Keratinocyte (primary cell): ENCODE measurements around the gene KRTAP10-7. TPM values are rescaled to one million over a fixed set of nuclear protein-coding genes. Genes with fewer than 3 reads are reported as not detected.

Experiments used
- DNase-seq: peaks from one replicate; pipeline ENCODE4 v3.0.0-alpha.2; 2011; ENCODE audit warnings: low read depth, missing footprints, low spot score
- FAIRE-seq: peaks from 2 replicates; lab custom pipeline; 2011; peaks lifted over from hg19 to GRCh38; lab: Jason Lieb, UNC
- H2AFZ ChIP-seq: 2 replicates; pipeline ENCODE4 v1.6.0; 2012; ENCODE audit warnings: low read length, control low read depth, inconsistent platforms; ENCODE audit not compliant: control insufficient read depth
- H3K27ac ChIP-seq: 2 replicates; pipeline ENCODE4 v1.5.1; 2011; ENCODE audit warnings: low read length; ENCODE audit not compliant: control insufficient read depth, insufficient read depth
- H3K27me3 ChIP-seq: 3 replicates; pipeline ENCODE4 v1.6.0; 2011; ENCODE audit warnings: low read length; ENCODE audit not compliant: control insufficient read depth, insufficient read depth; ENCODE audit errors: extremely low read depth
- H3K36me3 ChIP-seq, 2 experiments: 2 replicates in 1 of 2; 3 replicates in 1 of 2; pipeline ENCODE4 v1.5.1; 2011; ENCODE audit warnings: low read length in 2 of 2, mild to moderate bottlenecking in 1 of 2; ENCODE audit not compliant: control insufficient read depth in 2 of 2, insufficient read depth in 2 of 2; ENCODE audit errors: extremely low read depth in 1 of 2
- H3K4me1 ChIP-seq: 3 replicates; pipeline ENCODE4 v1.5.1; 2011; ENCODE audit warnings: low read length; ENCODE audit not compliant: control insufficient read depth, insufficient read depth; ENCODE audit errors: extremely low read depth
- H3K4me2 ChIP-seq: 3 replicates; pipeline ENCODE4 v1.6.0; 2011; ENCODE audit warnings: low read depth, low read length; ENCODE audit not compliant: control insufficient read depth, insufficient read depth; ENCODE audit errors: extremely low read depth
- H3K4me3 ChIP-seq, 3 experiments: fragments of 200-600 bp in 1 of 3; sonication (generic) in 1 of 3; 2 replicates in 2 of 3; 3 replicates in 1 of 3; pipeline ENCODE4 v1.5.1; 2011 to 2016; ENCODE audit warnings: low read length in 3 of 3, mild to moderate bottlenecking in 3 of 3, control low read depth in 2 of 3, inconsistent platforms in 1 of 3, low read depth in 1 of 3, mixed read lengths in 1 of 3, mixed run types in 1 of 3, moderate library complexity in 1 of 3; ENCODE audit not compliant: control insufficient read depth in 2 of 3, insufficient read depth in 2 of 3; ENCODE audit errors: extremely low read depth in 1 of 3
- H3K79me2 ChIP-seq: 2 replicates; pipeline ENCODE4 v1.6.0; 2012; ENCODE audit warnings: low read length; ENCODE audit not compliant: control insufficient read depth, insufficient read depth
- H3K9ac ChIP-seq: 3 replicates; pipeline ENCODE4 v1.6.0; 2011; ENCODE audit warnings: low read length; ENCODE audit not compliant: control insufficient read depth, insufficient read depth; ENCODE audit errors: extremely low read depth
- H3K9me1 ChIP-seq: 3 replicates; pipeline ENCODE4 v1.6.0; 2011; ENCODE audit warnings: low read length; ENCODE audit not compliant: control insufficient read depth, insufficient read depth; ENCODE audit errors: extremely low read depth
- H3K9me3 ChIP-seq: 2 replicates; pipeline ENCODE4 v1.5.1; 2012; ENCODE audit warnings: low read depth, low read length; ENCODE audit not compliant: control insufficient read depth
- H4K20me1 ChIP-seq: 3 replicates; pipeline ENCODE4 v1.6.0; 2011; ENCODE audit warnings: low read length; ENCODE audit not compliant: control insufficient read depth, insufficient read depth; ENCODE audit errors: extremely low read depth
- EZH2 ChIP-seq: IDR thresholded peaks from one replicate; pipeline ENCODE4 v1.6.1; 2012; ENCODE audit warnings: inconsistent platforms, mild to moderate bottlenecking, low read length, moderate library complexity
- dilution Hi-C: fragments of 300-500 bp; cut with MboI; formaldehyde crosslinking; loops from one replicate; pipeline ENCODE4 v1.7.0; 2020; ENCODE audit warnings: low sequenced_read_pairs; ENCODE audit not compliant: extremely low pct_ligation_motif_present
- polyA plus RNA-seq, 5 experiments: library from polyadenylated mRNA; depleted of rRNA in 3 of 5; stranded (reverse) in 3 of 5; stranded (forward) in 1 of 5; unstranded in 1 of 5; fragments of >200 nt; gene quantifications; 1 replicate in 1 of 5; 2 replicates in 3 of 5; 3 replicates in 1 of 5; pipeline versions ENCODE4 v1.2.1 to v1.2.3, GENCODE V29; 2011 to 2012; ENCODE audit warnings: missing spikeins in 2 of 5, low read depth in 1 of 5, low replicate concordance in 1 of 5
- TF ChIP-seq, protein P1 (sequence below), 3 experiments: IDR thresholded peaks in 1 of 3; conservative IDR thresholded peaks in 1 of 3; optimal IDR thresholded peaks in 1 of 3; 2 replicates in 2 of 3; 3 replicates in 1 of 3; pipeline versions ENCODE3 to v1.5.1; 2011; ENCODE audit warnings: low read length in 3 of 3, mild to moderate bottlenecking in 3 of 3, moderate library complexity in 2 of 3, control low read depth in 1 of 3, inconsistent platforms in 1 of 3; ENCODE audit not compliant: insufficient read depth in 2 of 3; ENCODE audit errors: extremely low read depth in 1 of 3

KRTAP10-7 gene
- polyA plus RNA-seq, 1 donor (not counting 4 experiments of a cell fraction or from before 2014, with no cell fraction given), result not detected

DNA sequence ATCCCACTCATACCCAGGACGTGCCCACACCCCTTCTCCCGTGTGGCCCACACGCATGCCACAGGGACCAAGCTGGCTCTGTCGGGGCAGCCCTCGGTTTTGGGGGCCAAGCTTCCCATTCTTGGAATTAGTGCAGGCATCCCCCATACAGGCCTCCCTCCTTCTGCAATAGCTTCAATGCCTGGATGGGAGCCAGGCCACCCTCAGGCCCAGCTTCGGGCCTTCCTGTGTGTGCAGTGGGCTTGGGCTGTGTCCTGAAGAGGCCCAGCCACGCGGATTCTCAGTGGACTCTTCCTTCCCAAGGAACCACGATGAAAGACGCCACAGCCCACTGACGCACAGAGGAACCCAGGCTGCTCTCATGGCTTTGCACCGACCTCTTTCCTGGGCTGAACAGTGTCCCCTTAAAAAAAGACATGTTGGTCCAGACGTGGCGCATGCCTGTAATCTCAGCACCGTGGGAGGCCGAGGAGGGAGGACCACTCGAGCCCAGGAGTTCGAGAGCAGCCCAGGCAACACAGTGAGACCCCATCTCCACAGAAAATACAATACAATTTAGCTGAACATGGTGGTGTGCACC is 49.2 kb downstream of the KRTAP10-7 start:
- no peak overlapping the region for H3K27ac ChIP-seq
- H3K4me2 ChIP-seq, result no peak overlapping the region
- H3K27me3 ChIP-seq, result no peaks in the 10 kb centered on the region
- no peaks in the 10 kb centered on the region for H3K79me2 ChIP-seq
- no peak overlapping the region for H3K9ac ChIP-seq
- H3K9me1 ChIP-seq, result no peaks in the 10 kb centered on the region
- dilution Hi-C loops, result no loop called here
- H3K9me3 ChIP-seq, result peaks cover 1% of the 10 kb centered on the region
- no peak overlapping the region for H2AFZ ChIP-seq
- H3K4me3 ChIP-seq, result no peak overlapping the region
- no peaks in the 10 kb centered on the region for H3K36me3 ChIP-seq
- H3K4me1 ChIP-seq, result no peaks in the 10 kb centered on the region
- no peak for TF ChIP-seq EZH2
- TF ChIP-seq, protein P1, sequence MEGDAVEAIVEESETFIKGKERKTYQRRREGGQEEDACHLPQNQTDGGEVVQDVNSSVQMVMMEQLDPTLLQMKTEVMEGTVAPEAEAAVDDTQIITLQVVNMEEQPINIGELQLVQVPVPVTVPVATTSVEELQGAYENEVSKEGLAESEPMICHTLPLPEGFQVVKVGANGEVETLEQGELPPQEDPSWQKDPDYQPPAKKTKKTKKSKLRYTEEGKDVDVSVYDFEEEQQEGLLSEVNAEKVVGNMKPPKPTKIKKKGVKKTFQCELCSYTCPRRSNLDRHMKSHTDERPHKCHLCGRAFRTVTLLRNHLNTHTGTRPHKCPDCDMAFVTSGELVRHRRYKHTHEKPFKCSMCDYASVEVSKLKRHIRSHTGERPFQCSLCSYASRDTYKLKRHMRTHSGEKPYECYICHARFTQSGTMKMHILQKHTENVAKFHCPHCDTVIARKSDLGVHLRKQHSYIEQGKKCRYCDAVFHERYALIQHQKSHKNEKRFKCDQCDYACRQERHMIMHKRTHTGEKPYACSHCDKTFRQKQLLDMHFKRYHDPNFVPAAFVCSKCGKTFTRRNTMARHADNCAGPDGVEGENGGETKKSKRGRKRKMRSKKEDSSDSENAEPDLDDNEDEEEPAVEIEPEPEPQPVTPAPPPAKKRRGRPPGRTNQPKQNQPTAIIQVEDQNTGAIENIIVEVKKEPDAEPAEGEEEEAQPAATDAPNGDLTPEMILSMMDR (optimal IDR thresholded peaks at IDR 0.05 in 1 of 3, IDR thresholded peaks at IDR 0.05 in 1 of 3, conservative IDR thresholded peaks at IDR 0.05 in 1 of 3; ENCODE audit: extremely low read depth in 1 of 3, insufficient read depth in 2 of 3, low read length in 3 of 3), result no peak
- DNase-seq (no peak), FAIRE-seq (no peak)
- no peaks in the 10 kb centered on the region for H4K20me1 ChIP-seq

DNA sequence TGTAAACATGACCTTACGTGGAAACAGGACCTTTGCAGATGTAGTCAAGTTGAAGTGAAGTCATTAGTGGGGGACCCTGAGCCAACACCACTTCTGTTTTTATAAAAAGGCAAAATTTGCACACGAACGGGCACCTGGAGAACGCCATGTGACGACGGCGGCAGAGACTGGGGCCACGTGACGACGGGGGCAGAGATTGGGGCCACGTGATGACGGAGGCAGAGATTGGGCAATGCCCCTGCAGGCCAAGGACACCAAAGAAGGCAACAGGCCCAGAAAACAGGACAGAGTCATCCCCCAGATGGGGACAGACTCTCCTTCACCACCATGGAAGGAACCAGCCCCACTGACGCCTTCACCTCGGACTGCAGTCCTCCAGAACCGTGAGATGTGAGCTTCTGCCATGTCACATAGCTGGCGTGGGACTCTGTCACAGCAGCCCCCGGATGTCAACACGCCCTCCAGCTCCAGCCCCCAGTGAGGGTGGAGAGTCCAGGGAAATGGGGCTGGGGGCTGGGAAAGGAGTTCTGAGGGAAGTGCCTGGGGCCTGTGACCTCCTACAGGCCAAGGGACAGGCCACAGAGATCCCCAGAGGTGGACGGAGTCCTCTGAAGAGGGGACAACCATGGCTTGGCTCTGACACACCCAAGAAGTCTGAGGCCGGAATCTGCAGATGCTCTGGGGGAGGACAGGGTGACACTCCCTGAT is 50.0 kb downstream of the KRTAP10-7 start:
- no peak for TF ChIP-seq EZH2
- TF ChIP-seq, protein P1 (optimal IDR thresholded peaks at IDR 0.05 in 1 of 3, IDR thresholded peaks at IDR 0.05 in 1 of 3, conservative IDR thresholded peaks at IDR 0.05 in 1 of 3; ENCODE audit: extremely low read depth in 1 of 3, insufficient read depth in 2 of 3, low read length in 3 of 3), result no peak
- no peak overlapping the region for H3K4me2 ChIP-seq
- H4K20me1 ChIP-seq, result no peaks in the 10 kb centered on the region
- no peak for DNase-seq
- no peak for FAIRE-seq
- H3K36me3 ChIP-seq, result no peaks in the 10 kb centered on the region
- H2AFZ ChIP-seq, result no peak overlapping the region
- H3K9me3 ChIP-seq, result no peaks in the 10 kb centered on the region
- H3K4me3 ChIP-seq, result no peak overlapping the region
- H3K79me2 ChIP-seq, result no peaks in the 10 kb centered on the region
- H3K27ac ChIP-seq, result no peak overlapping the region
- dilution Hi-C loops, result no loop called here
- H3K9me1 ChIP-seq, result no peaks in the 10 kb centered on the region
- H3K9ac ChIP-seq, result no peak overlapping the region
- H3K27me3 ChIP-seq, result no peaks in the 10 kb centered on the region
- no peaks in the 10 kb centered on the region for H3K4me1 ChIP-seq
